ENCODE data around the gene KRTCAP3.
A peak's percentile ranks its signal among the peaks of the same experiment; 100 is the strongest.

KRTCAP3 gene

GRCh38 chr2:27427863-27428212, 14.3 kb upstream of the KRTCAP3 start:
- DNase-seq (ENCODE audit: low read depth), result no peak
- H3K4me3 ChIP-seq (ENCODE audit: low read depth, low read length), result peak overlapping the region; percentile 93
- no peak for TF ChIP-seq CTCF (IDR thresholded peaks at IDR 0.05; ENCODE audit: insufficient read depth, low read depth, low read length, missing control alignments)

GRCh38 chr2:27428213-27428977, 13.8 kb upstream of the KRTCAP3 start, which contains the start of gene NRBP1:
NRBP1 (plus strand) TSS chr2:27428631; CDS start chr2:27433274, 4,643 bp downstream.
- peak; percentile 92 for DNase-seq (ENCODE audit: low read depth)
- H3K4me3 ChIP-seq (ENCODE audit: low read depth, low read length), result peak within 1 kb of the TSS; percentile 93
- TF ChIP-seq CTCF (IDR thresholded peaks at IDR 0.05; ENCODE audit: insufficient read depth, low read depth, low read length, missing control alignments), result no peak

- DNase-seq (ENCODE audit: low read depth), result peak; percentile 92
- peak overlapping the region; percentile 93 for H3K4me3 ChIP-seq (ENCODE audit: low read depth, low read length)
- no peak for TF ChIP-seq CTCF (IDR thresholded peaks at IDR 0.05; ENCODE audit: insufficient read depth, low read depth, low read length, missing control alignments)
Observed at GRCh38 chr2:27428978-27429541, 13.1 kb upstream of the KRTCAP3 start.

GRCh38 chr2:27431395-27431794, 10.8 kb upstream of the KRTCAP3 start:
- DNase-seq (ENCODE audit: low read depth), result no peak
- no peak overlapping the region for H3K4me3 ChIP-seq (ENCODE audit: low read depth, low read length)
- no peak for TF ChIP-seq CTCF (IDR thresholded peaks at IDR 0.05; ENCODE audit: insufficient read depth, low read depth, low read length, missing control alignments)

- no peak for DNase-seq (ENCODE audit: low read depth)
- no peak overlapping the region for H3K4me3 ChIP-seq (ENCODE audit: low read depth, low read length)
- TF ChIP-seq CTCF (IDR thresholded peaks at IDR 0.05; ENCODE audit: insufficient read depth, low read depth, low read length, missing control alignments), result no peak
Observed at GRCh38 chr2:27435628-27436027, 6.6 kb upstream of the KRTCAP3 start.

GRCh38 chr2:27441226-27441926, 805 bp upstream of the KRTCAP3 start:
- no peak for DNase-seq (ENCODE audit: low read depth)
- no peak for TF ChIP-seq CTCF (IDR thresholded peaks at IDR 0.05; ENCODE audit: insufficient read depth, low read depth, low read length, missing control alignments)
- no peak overlapping the region for H3K4me3 ChIP-seq (ENCODE audit: low read depth, low read length)

Data from GM12865 (cell line).